NCI-H2029 treated with DMSO at 0.1 percent for 48 hours (cell line): Measurements from ENCODE around the gene CAPZA1.
"Not testable (repeated sequence)": the region's sequence is repeated elsewhere in the genome, so short reads cannot be mapped to it uniquely, and the experiment has no call there.

Experiments
- DNase-seq: peaks from one replicate; lab custom pipeline; 2025; lab: John Stamatoyannopoulos, UW

CAPZA1 gene

GRCh38 chr1:112628516-112628915 lies 8.9 kb downstream of the CAPZA1 start:
- no peak for DNase-seq

- no peak for DNase-seq
These were observed 9.6 kb downstream of the CAPZA1 start for GRCh38 chr1:112629256-112629655.

- DNase-seq: no peak
These were observed 14.0 kb downstream of the CAPZA1 start for GRCh38 chr1:112633628-112634027.

GRCh38 chr1:112634367-112634766 lies 14.7 kb downstream of the CAPZA1 start:
- DNase-seq: no peak

- DNase-seq: no peak
These were observed 16.4 kb downstream of the CAPZA1 start for GRCh38 chr1:112636056-112636455.

- no peak for DNase-seq
These were observed 17.1 kb downstream of the CAPZA1 start for GRCh38 chr1:112636597-112637253.

- no peak for DNase-seq
These were observed 17.9 kb downstream of the CAPZA1 start for GRCh38 chr1:112637254-112638109.

GRCh38 chr1:112638110-112638428 lies 18.4 kb downstream of the CAPZA1 start:
- no peak for DNase-seq

- not testable (repeated sequence) for DNase-seq
These were observed 20.8 kb downstream of the CAPZA1 start for GRCh38 chr1:112640437-112640836.

GRCh38 chr1:112643080-112643479 lies 23.4 kb downstream of the CAPZA1 start:
- no peak for DNase-seq

- DNase-seq: no peak
These were observed 26.6 kb downstream of the CAPZA1 start for GRCh38 chr1:112646225-112646624.

- no peak for DNase-seq
These were observed 31.6 kb downstream of the CAPZA1 start for GRCh38 chr1:112651205-112651604.

- no peak for DNase-seq
These were observed 46.2 kb downstream of the CAPZA1 start for GRCh38 chr1:112665857-112666256.

GRCh38 chr1:112666946-112667345 lies 47.3 kb downstream of the CAPZA1 start:
- DNase-seq: no peak

GRCh38 chr1:112672009-112672408 lies 52.4 kb downstream of the CAPZA1 start:
- DNase-seq: no peak

- DNase-seq: no peak
These were observed 53.2 kb downstream of the CAPZA1 start for GRCh38 chr1:112672842-112673241.

GRCh38 chr1:112673592-112674439 lies 54.2 kb downstream of the CAPZA1 start:
- DNase-seq: no peak

- peak; percentile 51 for DNase-seq
These were observed 54.9 kb downstream of the CAPZA1 start, which contains the start of gene MOV10 for GRCh38 chr1:112674440-112674985. Gene MOV10 (plus strand): TSS chr1:112674659. CDS start chr1:112674913, 254 bp downstream.

GRCh38 chr1:112674986-112675727 lies 55.5 kb downstream of the CAPZA1 start:
- DNase-seq: no peak

GRCh38 chr1:112675728-112676381 lies 56.2 kb downstream of the CAPZA1 start:
- DNase-seq: no peak

- no peak for DNase-seq
These were observed 56.9 kb downstream of the CAPZA1 start for GRCh38 chr1:112676543-112676942.
